Embryonic facial prominence (tissue), 1 donor: ENCODE data around the gene CDS2.

Source experiments
- DNase-seq: peaks from one replicate; pipeline ENCODE4 v3.0.0-alpha.2; 2016; ENCODE audit errors: extremely low spot score

The CDS2 gene

GRCh38 chr20:5211803-5212714, 85.3 kb downstream of the CDS2 start:
- DNase-seq = no peak

DNA sequence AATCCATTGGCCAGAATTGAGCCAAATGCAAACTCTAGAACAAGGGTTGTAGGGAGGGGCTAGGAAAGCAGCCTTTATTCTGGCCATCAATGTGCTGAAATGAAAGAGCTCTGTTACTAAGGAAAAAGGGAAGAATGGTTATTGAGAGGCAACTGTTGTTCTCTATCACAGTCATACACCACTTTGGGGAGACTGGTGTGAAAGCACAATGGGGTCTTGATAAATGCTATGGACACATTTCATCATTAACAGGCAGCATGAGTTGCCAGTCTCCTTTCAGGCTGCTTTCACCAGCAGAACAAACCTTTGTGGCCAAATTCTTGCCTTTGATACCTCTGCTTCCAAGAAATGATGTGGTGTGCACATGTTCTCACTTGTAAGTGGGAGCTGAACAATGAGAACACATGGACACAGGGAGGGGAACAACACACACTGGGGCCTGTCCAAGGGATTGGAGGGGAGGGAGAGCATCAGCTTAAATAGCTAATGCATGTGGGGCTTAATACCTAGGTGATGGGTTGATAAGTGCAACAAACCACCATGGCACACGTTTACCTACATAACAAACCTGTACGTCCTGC, 86.2 kb downstream of the CDS2 start:
- DNase-seq = no peak

- DNase-seq = no peak
Observed at GRCh38 chr20:5214826-5215225, 88.0 kb downstream of the CDS2 start.

DNA sequence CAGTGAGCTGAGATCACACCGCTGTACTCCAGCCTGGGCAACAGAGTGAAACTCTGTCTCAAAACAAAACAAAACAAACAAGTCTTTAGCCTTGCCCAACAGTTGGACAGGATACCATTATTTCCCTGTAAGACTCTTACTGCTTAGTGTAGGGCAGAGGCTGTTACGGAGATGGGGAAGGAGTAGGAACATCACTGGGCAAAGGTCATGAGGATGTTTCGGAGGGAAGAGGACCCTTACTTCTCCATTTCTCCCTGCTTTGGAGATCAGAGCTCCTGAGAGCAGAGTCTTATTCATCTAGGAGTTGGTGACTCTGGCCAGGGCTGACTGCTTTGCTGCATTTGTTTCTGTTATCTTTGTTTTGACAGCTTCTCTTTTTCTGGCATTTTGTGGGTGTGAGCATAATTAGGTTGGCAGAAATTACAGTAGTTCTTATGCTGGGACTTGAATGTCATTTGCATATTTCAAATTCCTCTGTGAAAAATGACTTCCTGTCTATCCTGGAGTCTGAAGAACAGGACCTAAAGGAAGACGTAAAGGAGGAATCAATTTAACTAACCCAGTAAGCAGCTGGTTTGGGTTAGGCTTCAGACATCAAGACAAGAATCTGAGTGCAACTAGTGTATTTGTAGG, 89.0 kb downstream of the CDS2 start:
- DNase-seq = no peak

GRCh38 chr20:5216663-5217062, 89.9 kb downstream of the CDS2 start:
- no peak for DNase-seq

- no peak for DNase-seq
Observed at GRCh38 chr20:5217616-5218015, 90.8 kb downstream of the CDS2 start.

DNA sequence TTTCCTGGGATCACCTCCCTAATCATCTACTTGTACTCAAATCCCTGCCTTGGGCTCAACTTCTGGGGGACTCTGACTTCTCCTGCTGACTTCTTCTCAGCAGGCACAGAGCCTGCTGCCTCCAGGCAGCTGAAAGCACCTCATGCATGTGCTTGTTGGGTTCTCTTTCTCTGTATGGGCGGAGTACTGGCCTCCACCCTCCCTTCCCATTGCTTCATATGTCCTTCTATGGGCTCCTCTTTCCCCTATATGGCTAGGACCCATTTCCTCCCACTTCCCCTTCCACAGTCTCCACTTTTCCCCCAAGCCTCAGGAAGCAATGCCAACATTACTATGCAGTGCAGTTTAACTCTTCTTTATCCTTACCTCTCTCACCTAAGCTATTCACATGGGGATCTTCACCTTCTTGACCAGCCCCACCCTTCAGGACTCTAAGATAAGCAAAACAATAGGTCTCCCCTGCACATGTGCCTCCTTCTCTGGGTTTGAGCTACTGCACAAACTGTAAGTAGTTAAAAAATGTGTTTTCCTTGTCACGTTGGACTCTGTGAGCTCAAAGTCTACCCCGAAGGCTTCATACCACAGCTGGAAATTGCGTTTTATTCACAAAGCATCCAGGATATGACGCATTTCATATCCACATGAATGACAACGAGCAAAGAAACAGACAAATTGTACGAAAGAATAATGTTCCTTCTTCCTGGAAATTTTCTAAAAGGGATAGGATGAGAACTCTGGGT, 93.7 kb downstream of the CDS2 start:
- DNase-seq = no peak

- DNase-seq = no peak
Observed at GRCh38 chr20:5221061-5221430, 94.2 kb downstream of the CDS2 start.

DNA sequence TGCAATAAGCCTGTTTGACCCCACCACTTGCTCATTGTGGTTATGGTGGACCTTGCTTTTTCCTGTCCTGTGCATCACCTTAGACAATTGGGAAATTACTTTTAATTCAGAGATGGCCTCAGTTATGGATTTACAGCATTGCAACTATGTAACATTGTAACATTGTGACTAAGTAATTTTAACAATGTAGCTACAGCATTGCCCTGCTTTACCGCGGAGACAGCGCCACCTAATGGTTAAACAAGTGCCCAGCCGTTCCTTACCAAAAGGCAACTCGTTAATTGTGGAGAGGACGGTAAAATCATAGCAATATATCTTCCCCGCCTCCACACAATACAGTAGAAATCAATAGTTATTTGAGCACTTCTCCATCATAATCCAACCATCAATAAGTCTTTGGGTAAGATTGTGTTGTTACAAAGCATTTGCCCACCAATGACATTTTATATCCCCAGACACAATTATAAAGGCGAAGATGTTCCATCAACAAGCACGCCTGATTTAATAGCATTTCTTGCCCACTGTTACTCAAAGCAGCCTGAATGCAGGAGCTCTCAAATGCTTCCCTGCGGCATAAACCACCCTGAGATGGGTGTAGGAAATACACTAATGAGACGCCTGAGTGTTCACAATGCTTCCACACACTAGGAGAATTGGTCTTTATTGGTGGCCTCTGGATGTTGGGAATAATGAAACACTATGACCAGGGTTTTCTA, 96.3 kb downstream of the CDS2 start:
- no peak for DNase-seq

DNA sequence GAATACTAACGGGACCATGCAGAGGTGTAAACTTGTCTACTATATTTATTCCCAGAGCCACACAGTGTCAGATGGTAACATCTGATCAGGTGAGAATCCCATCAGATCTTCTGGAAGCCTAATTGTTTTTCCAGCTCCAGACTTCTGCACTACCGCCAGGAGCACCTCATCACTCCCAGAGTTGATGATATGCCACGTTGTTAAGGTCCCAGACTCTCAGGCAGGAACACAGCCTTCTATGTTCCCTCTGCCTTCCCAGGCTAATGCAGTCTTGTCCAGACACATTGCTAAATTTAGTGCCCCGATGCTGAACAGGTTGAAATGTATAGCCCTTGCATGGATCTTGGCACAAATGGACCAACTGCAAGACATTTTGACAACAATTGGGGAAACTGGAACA, 103.7 kb downstream of the CDS2 start:
- no peak for DNase-seq

GRCh38 chr20:5234158-5234557, 107.3 kb downstream of the CDS2 start:
- no peak for DNase-seq

- no peak for DNase-seq
Observed at GRCh38 chr20:5234978-5235377, 108.2 kb downstream of the CDS2 start.
